Ammon's horn (tissue), 1 donor: ENCODE data around the gene SMCO1.
"Not testable (repeated sequence)": the region's sequence is repeated elsewhere in the genome, so short reads cannot be mapped to it uniquely, and the experiment has no call there.

Experiments used
- DNase-seq: peaks from one replicate; pipeline ENCODE4 v3.0.0-alpha.2; 2016; ENCODE audit warnings: low spot score

SMCO1 gene

DNA sequence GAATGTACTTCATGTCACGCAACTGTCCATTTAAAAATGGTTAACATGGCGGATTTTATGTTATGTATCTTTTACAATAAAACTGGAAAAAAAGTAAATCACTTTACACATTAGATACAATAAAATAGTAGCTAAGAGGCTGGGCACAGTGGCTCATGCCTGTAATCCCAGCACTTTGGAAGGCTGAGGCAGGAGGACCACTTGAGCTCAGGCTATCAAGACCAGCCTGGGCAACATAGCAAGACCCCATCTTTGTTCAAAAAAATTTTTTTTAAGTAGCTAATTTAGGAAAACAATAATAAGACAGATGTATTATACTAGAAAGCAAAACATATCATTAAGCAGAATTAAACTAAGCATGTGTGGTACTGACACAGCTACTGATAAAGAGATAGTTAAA lies 23.1 kb downstream of the SMCO1 start:
- no peak for DNase-seq

DNA sequence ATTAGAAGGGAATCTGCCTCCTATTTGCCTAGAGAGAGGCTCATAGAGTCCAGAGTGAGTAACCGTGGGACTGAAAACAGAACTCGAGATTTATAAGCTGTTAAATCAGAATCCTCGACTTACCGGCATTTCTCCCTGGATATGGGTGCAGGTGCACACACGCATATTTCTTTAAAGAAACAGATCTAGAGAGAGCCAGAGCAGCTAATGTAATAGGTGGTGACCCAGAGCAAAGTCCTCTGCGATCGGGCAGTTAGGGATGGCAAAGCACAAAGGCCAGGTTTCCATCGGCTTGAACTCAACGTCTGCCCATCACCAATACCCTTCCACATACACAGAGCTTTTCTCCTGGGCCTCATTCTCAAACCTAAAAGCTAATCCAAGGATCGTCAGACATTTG lies 25.4 kb downstream of the SMCO1 start:
- DNase-seq: no peak

GRCh38 chr3:196486263-196486662 lies 28.9 kb downstream of the SMCO1 start:
- no peak for DNase-seq

- no peak for DNase-seq
These were observed 37.5 kb downstream of the SMCO1 start for GRCh38 chr3:196477678-196478077.

GRCh38 chr3:196472286-196472685 lies 42.9 kb downstream of the SMCO1 start:
- DNase-seq: no peak

- DNase-seq: no peak
These were observed 43.6 kb downstream of the SMCO1 start for GRCh38 chr3:196471551-196471950.

DNA sequence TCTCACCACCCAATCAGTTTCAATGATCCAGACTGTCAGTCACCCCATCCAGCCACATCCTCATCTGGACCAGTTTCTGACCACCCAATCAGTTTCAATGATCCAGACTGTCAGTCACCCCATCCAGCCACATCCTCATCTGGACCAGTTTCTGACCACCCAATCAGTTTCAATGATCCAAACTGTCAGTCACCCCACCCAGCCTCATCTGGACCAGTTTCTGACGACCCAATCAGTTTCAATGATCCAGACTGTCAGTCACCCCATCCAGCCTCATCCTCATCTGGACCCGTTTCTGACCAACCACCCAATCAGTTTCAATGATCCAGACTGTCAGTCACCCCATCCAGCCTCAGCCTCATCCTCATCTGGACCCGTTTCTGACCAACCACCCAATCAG lies 45.0 kb downstream of the SMCO1 start:
- not testable (repeated sequence) for DNase-seq

DNA sequence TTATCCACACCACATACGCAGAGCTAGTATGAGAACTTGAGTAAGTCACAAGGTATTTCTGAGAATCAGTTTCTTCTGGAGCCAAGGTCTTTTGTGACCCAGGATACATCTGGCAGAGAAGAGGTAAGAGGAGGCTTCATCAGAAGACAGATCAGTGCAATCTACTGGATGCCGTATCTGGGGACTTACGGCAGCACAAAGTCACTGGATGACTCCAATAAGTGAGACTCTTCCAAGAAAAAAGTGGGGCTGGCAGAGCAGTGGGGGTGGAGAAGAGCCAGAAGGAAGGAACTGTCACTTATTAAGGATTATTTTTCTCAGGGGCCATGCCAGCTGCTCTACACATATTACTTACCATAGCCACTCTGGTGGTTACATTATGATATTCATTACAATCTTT lies 51.3 kb downstream of the SMCO1 start:
- DNase-seq: no peak

DNA sequence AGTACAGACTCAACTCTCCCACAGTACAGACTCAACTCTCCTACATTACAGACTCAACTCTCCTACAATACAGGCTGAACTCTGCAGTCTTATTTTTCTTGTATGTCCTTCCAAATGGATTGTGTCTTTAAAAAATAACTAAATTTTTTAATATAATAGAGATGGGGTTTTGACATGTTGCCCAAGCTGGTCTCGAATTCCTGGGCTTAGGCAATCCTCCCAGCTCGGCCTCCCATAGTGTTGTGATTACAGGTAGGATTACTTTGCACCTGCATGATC lies 51.7 kb downstream of the SMCO1 start:
- DNase-seq: no peak

- not testable (repeated sequence) for DNase-seq
These were observed 52.3 kb downstream of the SMCO1 start for GRCh38 chr3:196462680-196463477.

DNA sequence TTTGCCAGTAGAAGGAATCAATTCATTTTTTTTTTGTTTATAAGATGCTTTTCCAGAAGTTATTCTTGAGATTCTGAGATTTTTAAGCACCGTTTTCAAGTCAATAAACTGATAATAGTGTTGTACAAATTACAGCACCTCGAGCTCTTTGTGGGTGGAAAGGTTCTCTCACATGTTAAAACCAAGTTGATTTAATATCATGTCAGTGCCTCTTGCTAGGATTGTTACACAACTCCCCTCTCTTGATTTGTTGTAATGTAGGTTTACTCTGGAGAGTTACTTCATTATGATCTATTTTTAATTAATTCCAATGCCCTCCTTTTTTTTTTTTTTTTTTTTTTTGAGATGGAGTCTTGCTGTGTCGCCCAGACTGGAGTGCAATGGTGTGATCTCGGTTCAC lies 57.1 kb downstream of the SMCO1 start:
- no peak for DNase-seq

DNA sequence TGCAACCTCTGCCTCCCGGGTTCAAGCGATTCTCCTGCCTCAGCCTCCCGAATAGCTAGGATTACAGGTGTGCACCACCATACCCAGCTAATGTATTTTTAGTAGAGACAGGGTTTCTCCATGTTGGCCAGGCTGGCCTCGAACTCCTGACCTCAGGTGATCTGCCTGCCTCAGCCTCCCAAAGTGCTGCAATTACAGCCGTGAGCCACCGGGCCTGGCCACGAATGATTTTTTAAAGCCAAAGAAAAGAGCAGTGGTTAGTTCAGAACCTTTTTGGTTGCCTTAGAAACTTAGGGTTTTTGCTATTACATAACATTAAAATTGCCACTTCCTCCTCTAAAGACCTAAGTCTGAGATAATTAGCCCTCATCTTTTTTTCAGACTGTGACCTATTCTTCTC lies 57.7 kb downstream of the SMCO1 start:
- not testable (repeated sequence) for DNase-seq
